Brain microvascular endothelial cell (primary cell): ENCODE measurements around the gene TSSK2.
"Not testable (repeated sequence)": the region's sequence is repeated elsewhere in the genome, so short reads cannot be mapped to it uniquely, and the experiment has no call there.

Experiments
- DNase-seq: peaks from one replicate; pipeline ENCODE4 v3.0.0-alpha.2; 2020
- H3K27ac ChIP-seq: fragments of 250-450 bp; sonication (Bioruptor Pico); 2 replicates; pipeline ENCODE4 v1.5.1; 2020; ENCODE audit warnings: mild to moderate bottlenecking, moderate library complexity
- H3K27me3 ChIP-seq: fragments of 250-450 bp; sonication (Bioruptor Pico); replicated peaks from 2 replicates; pipeline ENCODE4 v1.5.1; 2020; ENCODE audit warnings: mild to moderate bottlenecking
- H3K36me3 ChIP-seq: fragments of 250-450 bp; sonication (Bioruptor Pico); replicated peaks from 2 replicates; pipeline ENCODE4 v1.5.1; 2020; ENCODE audit warnings: mild to moderate bottlenecking
- H3K4me3 ChIP-seq: 2 replicates; pipeline ENCODE4 v1.5.1; 2011; ENCODE audit warnings: low read depth, mild to moderate bottlenecking, control low read depth, low read length, moderate library complexity
- CTCF ChIP-seq: IDR thresholded peaks from 2 replicates; pipeline ENCODE4 v1.5.1; 2011; ENCODE audit warnings: low read depth, mild to moderate bottlenecking, moderate library complexity, low read length, control low read depth, inconsistent platforms; ENCODE audit errors: missing control alignments
- in situ Hi-C: cut with HindIII; loops from 2 replicates; pipeline ENCODE4 v1.10.0; 2017; ENCODE audit warnings: low sequenced_read_pairs, low pct_ligation_motif_present

Gene TSSK2

GRCh38 chr22:19150482-19151328 lies 19.6 kb downstream of the TSSK2 start:
- peaks cover 61% of the 10 kb centered on the region for H3K27me3 ChIP-seq
- no peaks in the 10 kb centered on the region for H3K36me3 ChIP-seq
- no peak for DNase-seq
- in situ Hi-C loops, result no loop called here
- no peak overlapping the region for H3K27ac ChIP-seq
- TF ChIP-seq CTCF, result no peak
- H3K4me3 ChIP-seq, result no peak overlapping the region

- no peak for DNase-seq
- peaks cover 61% of the 10 kb centered on the region for H3K27me3 ChIP-seq
Observed at GRCh38 chr22:19151329-19152191, 20.5 kb downstream of the TSSK2 start.

GRCh38 chr22:19152942-19153883 lies 22.1 kb downstream of the TSSK2 start:
- no peak for DNase-seq
- no peak for TF ChIP-seq CTCF
- Histone ChIP-seq H3K27ac (no peak overlapping the region), H3K27me3 (peaks cover 48% of the 10 kb centered on the region), H3K4me3 (no peak overlapping the region), H3K36me3 (no peaks in the 10 kb centered on the region)
- in situ Hi-C loops, result no loop called here

More at GRCh38 chr22:19151329-19152191, 20.5 kb downstream of the TSSK2 start:
- in situ Hi-C loops, result no loop called here
- TF ChIP-seq CTCF, result no peak
- no peak overlapping the region for H3K4me3 ChIP-seq
- H3K27ac ChIP-seq, result no peak overlapping the region
- no peaks in the 10 kb centered on the region for H3K36me3 ChIP-seq

- in situ Hi-C loops, DNase-seq, H3K27ac ChIP-seq, H3K36me3 ChIP-seq, H3K4me3 ChIP-seq: not testable (repeated sequence)
- peaks cover 25% of the 10 kb centered on the region for H3K27me3 ChIP-seq
Observed at GRCh38 chr22:19156109-19156508, 25.0 kb downstream of the TSSK2 start.

- H3K36me3 ChIP-seq, H3K4me3 ChIP-seq, H3K27ac ChIP-seq, H3K27me3 ChIP-seq, DNase-seq, in situ Hi-C loops: not testable (repeated sequence)
Observed at GRCh38 chr22:19158649-19159048, 27.5 kb downstream of the TSSK2 start.

GRCh38 chr22:19164425-19164824 lies 33.3 kb downstream of the TSSK2 start:
- no peak for TF ChIP-seq CTCF
- H3K27ac ChIP-seq, result no peak overlapping the region
- peaks cover 28% of the 10 kb centered on the region for H3K27me3 ChIP-seq
- H3K36me3 ChIP-seq, result no peaks in the 10 kb centered on the region
- in situ Hi-C loops, result no loop called here
- DNase-seq, result no peak
- H3K4me3 ChIP-seq, result no peak overlapping the region
